ENCODE data around the gene LCN12. TPM values are rescaled to one million over a fixed set of nuclear protein-coding genes. Genes with fewer than 3 reads are reported as not detected.

The LCN12 gene
- 1.1 TPM in 1 of 2 replicates, not detected in the other for total RNA-seq (2021)
- percentile 15 among the genes with signal in this experiment for Bru-seq, nascent RNA
- BruChase-seq, experiment 1, labeled RNA remaining after a 2-hour chase, result not detected
- not detected for BruChase-seq, experiment 2, labeled RNA remaining after a 6-hour chase
- long read RNA-seq, result 0 reads

- no TSS peak for BruUV-seq (replicated peaks)
- Histone ChIP-seq H3K4me3 (ENCODE audit: low read depth, low read length, poor library complexity, severe bottlenecking) (no peak within 1 kb of the TSS), H3K27me3 (replicated peaks; ENCODE audit: insufficient read depth, low read depth, low read length, poor library complexity) (no peaks in the 10 kb centered on the region), H3K27ac (ENCODE audit: low read depth, low read length, poor library complexity, severe bottlenecking) (no peak within 1 kb of the TSS), H3K4me1 (ENCODE audit: insufficient read depth, low read length, poor library complexity, severe bottlenecking) (no peaks in the 10 kb centered on the region), H3K9me3 (ENCODE audit: low read depth, low read length, poor library complexity, severe bottlenecking) (no peaks in the 10 kb centered on the region), H3K36me3 (ENCODE audit: insufficient read depth, low read length, poor library complexity, severe bottlenecking) (no peaks in the 10 kb centered on the region)
- no peak for TF ChIP-seq CTCF (conservative IDR thresholded peaks at IDR 0.05; ENCODE audit: low read depth, low read length)
- TF ChIP-seq EZH2 (IDR thresholded peaks at IDR 0.05; ENCODE audit: borderline replicate concordance, low read depth, low read length, poor library complexity, severe bottlenecking), result no peak
- ChIA-PET POLR2A (ENCODE audit: low non-redundant PET) (no interaction called here), CTCF (no interaction called here)
- intact Hi-C loops (cut with micrococcal nuclease; ENCODE audit: unreplicated experiment), result no loop called here
- no peak for DNase-seq (ENCODE audit: low spot score)
Observed at GRCh38 chr9:136951541-136952320, at the start of gene LCN12. LCN12 (plus strand) TSS chr9:136952273; CDS start chr9:136952328, 55 bp downstream.

GRCh38 chr9:136903041-136903554 is 49.0 kb upstream of the LCN12 start:
- H3K36me3 ChIP-seq (ENCODE audit: insufficient read depth, low read length, poor library complexity, severe bottlenecking), result peaks cover 54% of the 10 kb centered on the region
- POLR2A ChIA-PET (ENCODE audit: low non-redundant PET), result interaction anchor here (0.7 kb wide), 1 partner anchor 167 kb away, joined by 6 read pairs; the partner anchor contains the start of gene SAPCD2
- no peak overlapping the region for H3K27ac ChIP-seq (ENCODE audit: low read depth, low read length, poor library complexity, severe bottlenecking)
- no peak overlapping the region for H3K4me3 ChIP-seq (ENCODE audit: low read depth, low read length, poor library complexity, severe bottlenecking)
- TF ChIP-seq EZH2 (IDR thresholded peaks at IDR 0.05; ENCODE audit: borderline replicate concordance, low read depth, low read length, poor library complexity, severe bottlenecking), result no peak
- no peak for TF ChIP-seq CTCF (conservative IDR thresholded peaks at IDR 0.05; ENCODE audit: low read depth, low read length)
- CTCF ChIA-PET, result no interaction called here
- no peaks in the 10 kb centered on the region for H3K9me3 ChIP-seq (ENCODE audit: low read depth, low read length, poor library complexity, severe bottlenecking)
- H3K4me1 ChIP-seq (ENCODE audit: insufficient read depth, low read length, poor library complexity, severe bottlenecking), result no peaks in the 10 kb centered on the region
- H3K27me3 ChIP-seq (replicated peaks; ENCODE audit: insufficient read depth, low read depth, low read length, poor library complexity), result no peaks in the 10 kb centered on the region
- DNase-seq (ENCODE audit: low spot score), result no peak
- intact Hi-C loops (cut with micrococcal nuclease; ENCODE audit: unreplicated experiment), result no loop called here
- no TSS peak for BruUV-seq (replicated peaks)

- TF ChIP-seq CTCF (conservative IDR thresholded peaks at IDR 0.05; ENCODE audit: low read depth, low read length) (no peak), EZH2 (IDR thresholded peaks at IDR 0.05; ENCODE audit: borderline replicate concordance, low read depth, low read length, poor library complexity, severe bottlenecking) (no peak)
- H3K4me3 ChIP-seq (ENCODE audit: low read depth, low read length, poor library complexity, severe bottlenecking), result no peak overlapping the region
- no peak for DNase-seq (ENCODE audit: low spot score)
- H3K27ac ChIP-seq (ENCODE audit: low read depth, low read length, poor library complexity, severe bottlenecking), result no peak overlapping the region
- no peaks in the 10 kb centered on the region for H3K4me1 ChIP-seq (ENCODE audit: insufficient read depth, low read length, poor library complexity, severe bottlenecking)
- CTCF ChIA-PET, result no interaction called here
- intact Hi-C loops (cut with micrococcal nuclease; ENCODE audit: unreplicated experiment), result no loop called here
- no peaks in the 10 kb centered on the region for H3K9me3 ChIP-seq (ENCODE audit: low read depth, low read length, poor library complexity, severe bottlenecking)
- POLR2A ChIA-PET (ENCODE audit: low non-redundant PET), result no interaction called here
- BruUV-seq (replicated peaks), result no TSS peak
- H3K36me3 ChIP-seq (ENCODE audit: insufficient read depth, low read length, poor library complexity, severe bottlenecking), result peaks cover 39% of the 10 kb centered on the region
- no peaks in the 10 kb centered on the region for H3K27me3 ChIP-seq (replicated peaks; ENCODE audit: insufficient read depth, low read depth, low read length, poor library complexity)
Observed at GRCh38 chr9:136906266-136906665, 45.8 kb upstream of the LCN12 start.

All from A673 (cell line).